CD4-positive, alpha-beta T cell treated with Interleukin-4 for 1 hour (primary cell): ENCODE results near the gene ZNF112.

Source experiments
- DNase-seq, 2 donors: peaks; one replicate each; pipeline ENCODE4 v3.0.0-alpha.2; 2020 to 2022

Gene ZNF112

GRCh38 chr19:44280916-44281315 is 75.6 kb downstream of the ZNF112 start:
- no peak for DNase-seq

DNA sequence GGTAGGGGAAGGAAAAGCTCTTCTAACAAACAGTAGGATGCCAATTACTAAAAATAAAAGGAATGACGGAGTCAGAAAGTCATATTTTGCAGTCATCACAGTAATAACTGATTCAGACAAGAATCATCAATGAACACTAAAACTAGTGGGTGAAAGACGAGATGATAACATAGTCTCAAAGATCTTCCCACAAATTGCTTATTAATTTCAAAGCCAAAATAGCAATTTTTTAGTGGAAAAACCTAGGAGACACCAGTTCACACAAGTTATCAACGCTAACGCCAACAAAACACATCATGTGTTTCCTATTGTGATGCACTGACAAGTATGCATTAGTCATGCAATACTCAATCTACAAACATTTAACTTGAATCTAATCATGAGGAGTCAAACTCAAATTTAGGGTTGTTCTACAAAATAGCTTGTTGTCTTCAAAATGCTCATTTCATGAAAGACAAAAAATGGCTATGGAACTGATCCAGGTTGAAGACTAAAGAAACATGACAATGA is 78.2 kb downstream of the ZNF112 start:
- DNase-seq, result no peak

DNA sequence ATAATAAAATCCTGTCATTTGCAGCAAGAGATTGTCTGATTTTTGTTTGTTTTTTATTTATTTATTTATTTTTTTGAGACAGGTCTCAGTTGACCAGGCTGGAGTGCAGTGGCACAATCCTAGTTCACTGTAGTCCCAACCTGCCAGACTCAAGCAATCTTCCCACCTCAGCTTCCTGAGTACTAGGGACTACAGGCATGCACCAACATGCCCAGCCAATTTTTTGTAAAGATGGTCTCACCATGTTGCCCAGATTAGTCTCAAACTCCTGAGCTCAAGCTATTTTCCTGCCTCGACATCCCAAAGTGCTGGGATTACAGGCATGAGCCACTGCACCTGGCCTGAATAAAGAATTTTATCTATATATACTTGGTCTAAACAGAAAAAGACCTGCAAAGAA is 79.1 kb downstream of the ZNF112 start:
- no peak for DNase-seq
